Fibroblast of lung (primary cell): ENCODE measurements around the gene IL1RAPL2. TPM values are rescaled to one million over a fixed set of nuclear protein-coding genes. Genes with fewer than 3 reads are reported as not detected.

ENCODE experiments used
- DNase-seq, 2 donors: peaks; one replicate each; pipeline versions ENCODE4 v3.0.0 to v3.0.0-alpha.2; 2010; ENCODE audit warnings: low read depth in 2 of 2
- H2AFZ ChIP-seq: 2 replicates; pipeline ENCODE4 v1.5.1; 2012; ENCODE audit warnings: low read length, control low read depth, inconsistent platforms
- H3K27ac ChIP-seq: 2 replicates; pipeline ENCODE4 v1.5.1; 2011; ENCODE audit warnings: low read length, control low read depth; ENCODE audit not compliant: insufficient read depth
- H3K27me3 ChIP-seq: 2 replicates; pipeline ENCODE4 v1.5.1; 2011; ENCODE audit warnings: mild to moderate bottlenecking, low read length; ENCODE audit not compliant: control insufficient read depth, insufficient read depth
- H3K36me3 ChIP-seq: 2 replicates; pipeline ENCODE4 v1.5.1; 2011; ENCODE audit warnings: low read length; ENCODE audit not compliant: control insufficient read depth, insufficient read depth
- H3K4me1 ChIP-seq: 2 replicates; pipeline ENCODE4 v1.5.1; 2011; ENCODE audit warnings: low read length; ENCODE audit not compliant: control insufficient read depth, insufficient read depth; ENCODE audit errors: extremely low read depth
- H3K4me2 ChIP-seq: 2 replicates; pipeline ENCODE4 v1.5.1; 2011; ENCODE audit warnings: low read length, control low read depth; ENCODE audit not compliant: insufficient read depth; ENCODE audit errors: extremely low read depth
- H3K4me3 ChIP-seq, 4 experiments: fragments of 200-600 bp in 1 of 4; sonication (generic) in 1 of 4; replicated peaks in 1 of 4; 2 replicates each; pipeline ENCODE4 v1.5.1; 2011 to 2016; ENCODE audit warnings: low read length in 4 of 4, low read depth in 3 of 4, mild to moderate bottlenecking in 3 of 4, control low read depth in 2 of 4, inconsistent platforms in 1 of 4, mixed read lengths in 1 of 4; ENCODE audit not compliant: insufficient read depth in 1 of 4; ENCODE audit errors: control extremely low read depth in 1 of 4
- H3K79me2 ChIP-seq: 2 replicates; pipeline ENCODE4 v1.5.1; 2012; ENCODE audit warnings: mild to moderate bottlenecking, low read length, inconsistent platforms; ENCODE audit not compliant: control insufficient read depth, insufficient read depth
- H3K9ac ChIP-seq: 2 replicates; pipeline ENCODE4 v1.5.1; 2011; ENCODE audit warnings: mild to moderate bottlenecking, low read length, control low read depth; ENCODE audit not compliant: insufficient read depth
- H3K9me3 ChIP-seq: 2 replicates; pipeline ENCODE4 v1.5.1; 2012; ENCODE audit warnings: low read depth, low read length; ENCODE audit not compliant: control insufficient read depth, insufficient read depth
- H4K20me1 ChIP-seq: 2 replicates; pipeline ENCODE4 v1.5.1; 2011; ENCODE audit warnings: low read length; ENCODE audit not compliant: control insufficient read depth, insufficient read depth; ENCODE audit errors: extremely low read depth
- EZH2 ChIP-seq: IDR thresholded peaks from 2 replicates; pipeline ENCODE4 v1.5.1; 2012; ENCODE audit warnings: low read length, control low read depth, mild to moderate bottlenecking; ENCODE audit errors: missing control alignments
- polyA plus RNA-seq, 2 donors: library from polyadenylated mRNA; depleted of rRNA in 1 of 2; stranded (reverse) in 1 of 2; unstranded in 1 of 2; fragments of >200 nt; gene quantifications; 2 replicates each; pipeline ENCODE4 v1.2.1, GENCODE V29; 2011 to 2012; ENCODE audit warnings: missing spikeins in 1 of 2
- total RNA-seq: library from RNA; depleted of rRNA; stranded (reverse); fragments of >200 nt; gene quantifications from 2 replicates; pipeline ENCODE4 v1.2.1, GENCODE V29; 2014
- TF ChIP-seq, protein P1 (sequence below), 2 donors: IDR thresholded peaks in 1 of 2; conservative IDR thresholded peaks in 1 of 2; 1 replicate in 1 of 2; 2 replicates in 1 of 2; pipeline ENCODE4 v1.5.1; 2011 to 2012; ENCODE audit warnings: low read length in 2 of 2, control low read depth in 1 of 2, inconsistent platforms in 1 of 2, low read depth in 1 of 2, mild to moderate bottlenecking in 1 of 2

The IL1RAPL2 gene
- total and polyA plus RNA-seq, 2 donors (not counting 1 experiment from before 2014, with no cell fraction given) = 0.22 TPM; not detected in 1

DNA sequence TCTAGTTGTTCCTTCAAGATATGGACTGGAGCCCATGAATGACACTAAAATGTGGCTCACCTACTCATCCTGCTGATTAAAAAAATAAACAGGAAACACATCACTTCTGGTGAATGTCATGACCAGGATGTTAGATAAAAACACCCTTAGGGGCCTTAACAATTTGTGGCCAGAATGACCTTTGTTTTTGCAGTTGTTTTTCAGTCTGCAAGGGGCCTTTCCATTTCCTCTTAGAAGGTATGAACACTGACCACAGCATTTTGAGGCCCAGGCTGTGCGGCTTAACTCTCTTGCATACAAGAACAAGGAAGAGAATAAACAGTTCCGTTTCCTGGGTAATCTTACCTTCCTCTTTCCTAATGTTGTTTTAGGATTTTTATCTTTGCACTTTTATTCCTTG lies 113.2 kb downstream of the IL1RAPL2 start:
- Histone ChIP-seq H3K9ac (no peak overlapping the region), H3K4me1 (no peaks in the 10 kb centered on the region), H3K4me2 (no peak overlapping the region), H4K20me1 (no peaks in the 10 kb centered on the region), H3K36me3 (no peaks in the 10 kb centered on the region), H3K4me3 (no peak overlapping the region), H3K27me3 (no peaks in the 10 kb centered on the region), H3K9me3 (no peaks in the 10 kb centered on the region), H3K27ac (no peak overlapping the region), H3K79me2 (no peaks in the 10 kb centered on the region), H2AFZ (no peak overlapping the region)
- no peak for DNase-seq
- TF ChIP-seq EZH2 = no peak
- TF ChIP-seq, protein P1, sequence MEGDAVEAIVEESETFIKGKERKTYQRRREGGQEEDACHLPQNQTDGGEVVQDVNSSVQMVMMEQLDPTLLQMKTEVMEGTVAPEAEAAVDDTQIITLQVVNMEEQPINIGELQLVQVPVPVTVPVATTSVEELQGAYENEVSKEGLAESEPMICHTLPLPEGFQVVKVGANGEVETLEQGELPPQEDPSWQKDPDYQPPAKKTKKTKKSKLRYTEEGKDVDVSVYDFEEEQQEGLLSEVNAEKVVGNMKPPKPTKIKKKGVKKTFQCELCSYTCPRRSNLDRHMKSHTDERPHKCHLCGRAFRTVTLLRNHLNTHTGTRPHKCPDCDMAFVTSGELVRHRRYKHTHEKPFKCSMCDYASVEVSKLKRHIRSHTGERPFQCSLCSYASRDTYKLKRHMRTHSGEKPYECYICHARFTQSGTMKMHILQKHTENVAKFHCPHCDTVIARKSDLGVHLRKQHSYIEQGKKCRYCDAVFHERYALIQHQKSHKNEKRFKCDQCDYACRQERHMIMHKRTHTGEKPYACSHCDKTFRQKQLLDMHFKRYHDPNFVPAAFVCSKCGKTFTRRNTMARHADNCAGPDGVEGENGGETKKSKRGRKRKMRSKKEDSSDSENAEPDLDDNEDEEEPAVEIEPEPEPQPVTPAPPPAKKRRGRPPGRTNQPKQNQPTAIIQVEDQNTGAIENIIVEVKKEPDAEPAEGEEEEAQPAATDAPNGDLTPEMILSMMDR (conservative IDR thresholded peaks at IDR 0.05 in 1 of 2, IDR thresholded peaks at IDR 0.05 in 1 of 2; ENCODE audit: low read depth in 1 of 2, low read length in 2 of 2) = no peak

DNA sequence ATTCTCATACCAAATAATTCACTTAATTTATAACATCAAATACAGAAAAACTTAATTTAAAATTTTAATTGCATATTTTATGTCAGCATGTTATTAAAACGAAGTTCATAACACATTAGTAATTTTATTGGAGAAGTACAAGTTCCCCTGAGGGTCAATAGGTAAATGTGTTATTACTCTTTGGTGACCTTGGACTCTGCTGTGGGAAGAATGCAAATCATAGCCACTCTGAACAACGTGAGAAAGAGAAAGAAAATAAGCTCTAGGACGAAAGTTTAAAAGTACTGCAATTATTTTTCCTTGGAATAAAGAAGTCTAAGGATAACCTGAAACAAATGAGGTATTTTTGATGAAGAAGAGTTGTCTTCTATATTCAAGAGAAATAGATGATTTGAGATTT lies 115.2 kb downstream of the IL1RAPL2 start:
- H3K27ac ChIP-seq = no peak overlapping the region
- no peak for TF ChIP-seq EZH2
- TF ChIP-seq, protein P1 (conservative IDR thresholded peaks at IDR 0.05 in 1 of 2, IDR thresholded peaks at IDR 0.05 in 1 of 2; ENCODE audit: low read depth in 1 of 2, low read length in 2 of 2) = no peak

DNA sequence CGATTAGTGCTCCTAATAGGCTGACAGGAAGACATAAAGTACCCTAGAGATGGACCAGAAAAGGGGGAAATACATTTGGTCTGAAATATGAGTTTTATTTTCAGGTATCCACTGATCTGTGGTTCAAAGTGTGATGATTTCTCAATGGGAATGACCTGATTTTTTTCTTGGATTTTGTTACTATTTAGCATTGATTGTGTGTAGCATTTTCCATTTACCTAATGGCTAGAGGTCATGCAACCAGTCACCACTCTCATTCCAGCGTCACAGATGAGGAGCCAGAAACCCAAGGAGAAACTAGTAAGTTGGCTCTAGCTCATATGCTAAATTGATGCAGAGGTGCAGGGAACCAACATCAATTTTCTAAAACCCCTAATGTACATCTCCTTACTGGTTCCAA lies 118.1 kb downstream of the IL1RAPL2 start:
- TF ChIP-seq EZH2 = no peak
- TF ChIP-seq, protein P1 (conservative IDR thresholded peaks at IDR 0.05 in 1 of 2, IDR thresholded peaks at IDR 0.05 in 1 of 2; ENCODE audit: low read depth in 1 of 2, low read length in 2 of 2) = no peak
- H3K27ac ChIP-seq = no peak overlapping the region

More for the DNA sequence above, 115.2 kb downstream of the IL1RAPL2 start:
- Histone ChIP-seq H3K4me2 (no peak overlapping the region), H3K36me3 (no peaks in the 10 kb centered on the region), H3K79me2 (no peaks in the 10 kb centered on the region), H3K4me1 (no peaks in the 10 kb centered on the region), H2AFZ (no peak overlapping the region), H3K27me3 (no peaks in the 10 kb centered on the region), H3K9me3 (no peaks in the 10 kb centered on the region), H3K9ac (no peak overlapping the region), H3K4me3 (no peak overlapping the region), H4K20me1 (no peaks in the 10 kb centered on the region)
- DNase-seq = no peak

More for the DNA sequence above, 118.1 kb downstream of the IL1RAPL2 start:
- Histone ChIP-seq H2AFZ (no peak overlapping the region), H3K9ac (no peak overlapping the region), H3K27me3 (no peaks in the 10 kb centered on the region), H3K4me3 (no peak overlapping the region), H3K4me1 (no peaks in the 10 kb centered on the region), H3K79me2 (no peaks in the 10 kb centered on the region), H3K4me2 (no peak overlapping the region), H3K9me3 (no peaks in the 10 kb centered on the region), H4K20me1 (no peaks in the 10 kb centered on the region), H3K36me3 (no peaks in the 10 kb centered on the region)
- DNase-seq = no peak
